Measurements from ENCODE around the gene PACSIN1. TPM values are rescaled to one million over a fixed set of nuclear protein-coding genes. Genes with fewer than 3 reads are reported as not detected.

Gene PACSIN1
- total and polyA plus RNA-seq, 10 of the 15 experiments (the other 5 are each of a cell fraction or from before 2014, with no cell fraction given): 0.50 to 9.4 (median 2.8) TPM

- TF ChIP-seq ZBTB40 (IDR thresholded peaks at IDR 0.05; ENCODE audit: borderline replicate concordance): no peak
- no peak for TF ChIP-seq SP1 (IDR thresholded peaks at IDR 0.05; ENCODE audit: low read depth, low read length)
- no peak for TF ChIP-seq CBX3 (IDR thresholded peaks at IDR 0.05; ENCODE audit: borderline replicate concordance, low read depth)
- no peak for TF ChIP-seq CHD2 (IDR thresholded peaks at IDR 0.05; ENCODE audit: borderline replicate concordance, low read depth, low read length)
- no peak for TF ChIP-seq POLR2A (IDR thresholded peaks at IDR 0.05; ENCODE audit: low read depth, low read length)
- no peak for TF ChIP-seq NFIC (IDR thresholded peaks at IDR 0.05; ENCODE audit: low read depth, low read length)
- TF ChIP-seq NFXL1 (IDR thresholded peaks at IDR 0.05; ENCODE audit: borderline replicate concordance): no peak
- TF ChIP-seq IKZF2 (IDR thresholded peaks at IDR 0.05): no peak
Observed at GRCh38 chr6:34583861-34584604, 118.2 kb downstream of the PACSIN1 start (continued).

GRCh38 chr6:34584694-34585093 is 118.8 kb downstream of the PACSIN1 start:
- RAD21 ChIA-PET (ENCODE audit: unreplicated experiment): no interaction called here
- 100% methylated on average over 9 of the region's 9 CpGs for WGBS (ENCODE audit: insufficient coverage, insufficient replicate concordance, low lambda C conversion rate, missing lambda C conversion rate)
- ATAC-seq (peak; percentile 22; the same call in 1 of the 3 replicates), DNase-seq (ENCODE audit: low read depth, low spot score) (no peak), FAIRE-seq (no peak)
- no peak overlapping the region for H2AFZ ChIP-seq (ENCODE audit: control insufficient read depth, low read depth, low read length)
- H3K4me3 ChIP-seq: no peak overlapping the region
- H3K27me3 ChIP-seq (replicated peaks in 1 of 2; ENCODE audit: control insufficient read depth in 2 of 2, insufficient read depth in 2 of 2, low read length in 1 of 2): no peaks in the 10 kb centered on the region
- SMC1A ChIA-PET (ENCODE audit: uncharacterized antibody, unreplicated experiment): no interaction called here
- peaks cover 3% of the 10 kb centered on the region; the same call in 1 of the 2 replicates for H4K20me1 ChIP-seq (ENCODE audit: control insufficient read depth, insufficient read depth)
- H3K9ac ChIP-seq (ENCODE audit: control insufficient read depth, insufficient read depth, low read length): no peak overlapping the region
- 0 out of 2 replicates have a peak, but pooled peaks have one; percentile 29 for TF ChIP-seq YY1 (IDR thresholded peaks at IDR 0.05; ENCODE audit: low read depth, low read length)
- no peak for TF ChIP-seq NR2F1 (conservative IDR thresholded peaks at IDR 0.05)
- TF ChIP-seq PBX3 (IDR thresholded peaks at IDR 0.05; ENCODE audit: insufficient replicate concordance, low read depth, low read length): no peak
- TF ChIP-seq MTA3 (IDR thresholded peaks at IDR 0.05; ENCODE audit: borderline replicate concordance, low read length): no peak
- H3K4me2 ChIP-seq (ENCODE audit: control insufficient read depth, insufficient read depth): no peak overlapping the region
- CTCF ChIA-PET: interaction anchor here (1.2 kb wide), 1 partner anchor 9 kb away, joined by 5 read pairs; no protein-coding TSS in a partner anchor
- POLR2A ChIA-PET: no interaction called here
- no peaks in the 10 kb centered on the region for H3K9me3 ChIP-seq (replicated peaks; ENCODE audit: control insufficient read depth, insufficient read depth, low read length)
- intact Hi-C loops (cut with micrococcal nuclease; ENCODE audit: unreplicated experiment): no loop called here
- peaks cover 9 to 24% of the 10 kb centered on the region in 2 experiments for H3K36me3 ChIP-seq (ENCODE audit: control insufficient read depth in 2 of 2, insufficient read depth in 2 of 2, low read length in 1 of 2)
- H3K27ac ChIP-seq (ENCODE audit: control insufficient read depth, insufficient read depth): no peak overlapping the region
- H3K4me1 ChIP-seq (ENCODE audit: control insufficient read depth, insufficient read depth, low read length): peaks cover 15% of the 10 kb centered on the region
- in situ Hi-C loops (cut with MboI): no loop called here
- H3K79me2 ChIP-seq (ENCODE audit: control insufficient read depth, insufficient read depth, low read length): no peaks in the 10 kb centered on the region; the same call in 1 of the 2 replicates
- no TSS peak for BruUV-seq (replicated peaks)

All from GM12878 (cell line).